HEK293 (cell line): Measurements from ENCODE around the gene PALB2.

Source experiments
- CTCF ChIA-PET: fragments of 350-600 bp; formaldehyde crosslinking; extraction: SDS; loops from one replicate; lab custom pipeline; 2021; ENCODE audit warnings: antibody characterized with exemption; lab: Yijun Ruan, JAX
- POLR2A ChIA-PET: fragments of 300-600 bp; formaldehyde crosslinking; extraction: SDS; loops from one replicate; lab custom pipeline; 2020; ENCODE audit warnings: antibody characterized with exemption, inconsistent platforms; lab: Yijun Ruan, JAX
- H3K27ac ChIP-seq: fragments of 200-500 bp; sonication (Bioruptor generic); 2 replicates; pipeline ENCODE4 v1.5.1; 2014; ENCODE audit warnings: low read depth, low read length, control low read depth, inconsistent platforms; ENCODE audit errors: extremely low read depth
- H3K36me3 ChIP-seq, 2 experiments: fragments of 200-500 bp in 1 of 2; sonication (Bioruptor generic) in 1 of 2; 1 replicate in 1 of 2; 2 replicates in 1 of 2; pipeline ENCODE4 v1.5.1; 2014 to 2017; ENCODE audit warnings: inconsistent platforms in 2 of 2, low read length in 2 of 2; ENCODE audit not compliant: control insufficient read depth in 2 of 2, insufficient read depth in 1 of 2
- H3K4me1 ChIP-seq: fragments of 200-500 bp; sonication (Bioruptor generic); 2 replicates; pipeline ENCODE4 v1.5.1; 2014; ENCODE audit warnings: mild to moderate bottlenecking, low read length, inconsistent platforms; ENCODE audit not compliant: control insufficient read depth, insufficient read depth
- H3K4me3 ChIP-seq: 2 replicates; pipeline ENCODE4 v1.5.1; 2011; ENCODE audit warnings: low read depth, mild to moderate bottlenecking, control low read depth, low read length, moderate library complexity
- H3K9me3 ChIP-seq: fragments of 200-500 bp; sonication (Bioruptor generic); 2 replicates; pipeline ENCODE4 v1.5.1; 2014; ENCODE audit warnings: low read depth, low read length, inconsistent platforms; ENCODE audit not compliant: control insufficient read depth, insufficient read depth
- GFI1B ChIP-seq: fragments of 450-650 bp; formaldehyde crosslinking; IDR thresholded peaks from 2 replicates; pipeline ENCODE4 v1.5.1; 2016; ENCODE audit warnings: missing biosample characterization, missing genetic modification characterization
- GLI2 ChIP-seq: fragments of 450-650 bp; formaldehyde crosslinking; IDR thresholded peaks from 2 replicates; pipeline ENCODE4; 2017; ENCODE audit warnings: missing biosample characterization, missing genetic modification characterization, low read depth, borderline replicate concordance
- IKZF3 ChIP-seq: fragments of 450-650 bp; IDR thresholded peaks from 2 replicates; pipeline ENCODE4 v1.5.0; 2018; ENCODE audit warnings: missing biosample characterization, mild to moderate bottlenecking, missing genetic modification characterization, moderate library complexity
- INSM2 ChIP-seq: fragments of 450-650 bp; formaldehyde crosslinking; IDR thresholded peaks from 2 replicates; pipeline ENCODE4 v1.5.1; 2016; ENCODE audit warnings: missing biosample characterization, missing genetic modification characterization
- TSHZ1 ChIP-seq: fragments of 450-650 bp; formaldehyde crosslinking; IDR thresholded peaks from 2 replicates; pipeline ENCODE4 v1.5.1; 2016; ENCODE audit warnings: missing biosample characterization, missing genetic modification characterization, borderline replicate concordance
- ZBTB1 ChIP-seq: fragments of 450-650 bp; formaldehyde crosslinking; IDR thresholded peaks from 2 replicates; pipeline ENCODE4 v1.5.1; 2016; ENCODE audit warnings: missing biosample characterization, missing genetic modification characterization
- ZBTB48 ChIP-seq: fragments of 450-650 bp; formaldehyde crosslinking; IDR thresholded peaks from 2 replicates; pipeline ENCODE4 v1.5.1; 2016; ENCODE audit warnings: missing biosample characterization, missing genetic modification characterization
- ZBTB49 ChIP-seq: fragments of 450-650 bp; formaldehyde crosslinking; IDR thresholded peaks from 2 replicates; pipeline ENCODE4 v1.5.1; 2016; ENCODE audit warnings: missing biosample characterization, missing genetic modification characterization, low read depth
- ZNF133 ChIP-seq: fragments of 450-650 bp; formaldehyde crosslinking; IDR thresholded peaks from 2 replicates; pipeline ENCODE4 v1.5.1; 2016; ENCODE audit warnings: missing biosample characterization, missing genetic modification characterization
- ZNF146 ChIP-seq: fragments of 450-650 bp; formaldehyde crosslinking; IDR thresholded peaks from 2 replicates; pipeline ENCODE4 v1.5.1; 2016; ENCODE audit warnings: missing biosample characterization, missing genetic modification characterization
- ZNF157 ChIP-seq: fragments of 450-650 bp; formaldehyde crosslinking; IDR thresholded peaks from 2 replicates; pipeline ENCODE4 v1.5.1; 2016; ENCODE audit warnings: missing biosample characterization, missing genetic modification characterization
- ZNF169 ChIP-seq: fragments of 450-650 bp; formaldehyde crosslinking; IDR thresholded peaks from 2 replicates; pipeline ENCODE4 v1.5.1; 2016; ENCODE audit warnings: missing biosample characterization, missing genetic modification characterization
- ZNF335 ChIP-seq: fragments of 450-650 bp; formaldehyde crosslinking; conservative IDR thresholded peaks from 2 replicates; pipeline ENCODE4 v1.5.1; 2016; ENCODE audit warnings: missing biosample characterization, missing genetic modification characterization
- ZNF354C ChIP-seq: fragments of 450-650 bp; formaldehyde crosslinking; IDR thresholded peaks from 2 replicates; pipeline ENCODE4 v1.5.1; 2016; ENCODE audit warnings: missing biosample characterization, missing genetic modification characterization, low read depth, borderline replicate concordance
- ZNF426 ChIP-seq: fragments of 450-650 bp; formaldehyde crosslinking; IDR thresholded peaks from 2 replicates; pipeline ENCODE4 v1.5.1; 2017; ENCODE audit warnings: missing biosample characterization, missing genetic modification characterization, mild to moderate bottlenecking, inconsistent platforms, moderate library complexity
- ZNF521 ChIP-seq: fragments of 450-650 bp; formaldehyde crosslinking; IDR thresholded peaks from 2 replicates; pipeline ENCODE4 v1.5.1; 2017; ENCODE audit warnings: missing biosample characterization, mild to moderate bottlenecking, missing genetic modification characterization
- ZNF544 ChIP-seq: fragments of 450-650 bp; formaldehyde crosslinking; IDR thresholded peaks from 2 replicates; pipeline ENCODE4 v1.5.0; 2017; ENCODE audit warnings: missing biosample characterization, missing genetic modification characterization
- ZNF555 ChIP-seq: fragments of 450-650 bp; formaldehyde crosslinking; conservative IDR thresholded peaks from 2 replicates; pipeline ENCODE4 v1.5.1; 2017; ENCODE audit warnings: missing biosample characterization, mild to moderate bottlenecking, missing genetic modification characterization, inconsistent platforms
- ZNF558 ChIP-seq: fragments of 450-650 bp; formaldehyde crosslinking; IDR thresholded peaks from 2 replicates; pipeline ENCODE4 v1.5.1; 2016; ENCODE audit warnings: missing biosample characterization, missing genetic modification characterization
- ZNF610 ChIP-seq: fragments of 450-650 bp; formaldehyde crosslinking; IDR thresholded peaks from 2 replicates; pipeline ENCODE4 v1.5.1; 2016; ENCODE audit warnings: missing biosample characterization, missing genetic modification characterization, borderline replicate concordance
- ZNF626 ChIP-seq: fragments of 450-650 bp; sonication (Bioruptor Pico); formaldehyde crosslinking; IDR thresholded peaks from 2 replicates; pipeline ENCODE4 v1.5.1; 2018; ENCODE audit warnings: missing biosample characterization, missing genetic modification characterization, inconsistent platforms
- ZNF629 ChIP-seq: fragments of 450-650 bp; formaldehyde crosslinking; IDR thresholded peaks from 2 replicates; pipeline ENCODE4 v1.5.1; 2017; ENCODE audit warnings: missing biosample characterization, missing genetic modification characterization
- ZNF658 ChIP-seq: fragments of 450-650 bp; formaldehyde crosslinking; IDR thresholded peaks from 2 replicates; pipeline ENCODE4; 2016; ENCODE audit warnings: missing biosample characterization, missing genetic modification characterization
- ZNF707 ChIP-seq: fragments of 450-650 bp; formaldehyde crosslinking; IDR thresholded peaks from 2 replicates; pipeline ENCODE4 v1.5.1; 2016; ENCODE audit warnings: missing biosample characterization, missing genetic modification characterization
- ZNF785 ChIP-seq: fragments of 450-650 bp; formaldehyde crosslinking; IDR thresholded peaks from 2 replicates; pipeline ENCODE4 v1.5.1; 2016; ENCODE audit warnings: missing biosample characterization, missing genetic modification characterization
- ZNF792 ChIP-seq: fragments of 450-650 bp; formaldehyde crosslinking; IDR thresholded peaks from 2 replicates; pipeline ENCODE4 v1.5.1; 2016; ENCODE audit warnings: missing biosample characterization, missing genetic modification characterization
- ZSCAN23 ChIP-seq: fragments of 450-650 bp; formaldehyde crosslinking; IDR thresholded peaks from 2 replicates; pipeline ENCODE4 v1.5.1; 2016; ENCODE audit warnings: missing biosample characterization, missing genetic modification characterization

Gene PALB2

GRCh38 chr16:23668873-23669272, 27.8 kb upstream of the PALB2 start:
- ChIA-PET CTCF (interaction anchor here (0.6 to 0.7 kb wide), 2 partner anchors 25 to 72 kb away, joined by 3 read pairs; no protein-coding TSS in a partner anchor), POLR2A (interaction anchor here (1.2 kb wide), 1 partner anchor 9 kb away, joined by 3 read pairs; no protein-coding TSS in a partner anchor)
- Histone ChIP-seq H3K36me3 (peaks cover 8 to 90% of the 10 kb centered on the region in 2 experiments; a peak in 2 of 3 replicates), H3K9me3 (no peaks in the 10 kb centered on the region), H3K4me3 (no peak overlapping the region), H3K27ac (no peak overlapping the region), H3K4me1 (no peaks in the 10 kb centered on the region)
- TF ChIP-seq ZNF610 (tag by site-specific recombination) (no peak), ZNF521 (no peak), ZNF169 (tag by site-specific recombination) (no peak), ZBTB49 (tag by site-specific recombination) (no peak), ZNF558 (no peak), INSM2 (tag by site-specific recombination) (no peak), ZNF707 (tag by site-specific recombination) (no peak), ZNF335 (tag by site-specific recombination) (no peak), ZNF792 (no peak), GLI2 (tag by site-specific recombination) (no peak), ZNF555 (tag by site-specific recombination) (no peak), ZNF629 (no peak), ZNF544 (no peak), ZSCAN23 (tag by site-specific recombination) (no peak), ZBTB1 (no peak), ZNF354C (tag by site-specific recombination) (no peak), TSHZ1 (no peak), ZNF658 (tag by site-specific recombination) (no peak), ZBTB48 (tag by site-specific recombination) (no peak)

GRCh38 chr16:23668225-23668624, 27.1 kb upstream of the PALB2 start:
- POLR2A ChIA-PET, result interaction anchor here (1.2 kb wide), 1 partner anchor 10 kb away, joined by 3 read pairs; no protein-coding TSS in a partner anchor
- Histone ChIP-seq H3K4me1 (no peaks in the 10 kb centered on the region), H3K9me3 (no peaks in the 10 kb centered on the region), H3K4me3 (no peak overlapping the region), H3K27ac (no peak overlapping the region), H3K36me3 (peaks cover 8 to 90% of the 10 kb centered on the region in 2 experiments; a peak in 2 of 3 replicates)
- CTCF ChIA-PET, result interaction anchor here (0.6 to 1.0 kb wide), 2 partner anchors 9 to 25 kb away, joined by 3 read pairs; no protein-coding TSS in a partner anchor
- TF ChIP-seq ZNF133 (tag by site-specific recombination) (no peak), ZNF785 (tag by site-specific recombination) (no peak), ZNF146 (tag by site-specific recombination) (no peak), ZBTB49 (tag by site-specific recombination) (no peak), ZNF426 (tag by site-specific recombination) (no peak), ZBTB1 (no peak), ZNF626 (tag by site-specific recombination) (no peak), ZNF157 (tag by site-specific recombination) (no peak), GFI1B (no peak), IKZF3 (tag by site-specific recombination) (no peak)
